ENCODE results near the gene LRRC8C.

GRCh38 chr1:89640440-89640839 is 7.5 kb downstream of the LRRC8C start:
- TF ChIP-seq, protein P1, sequence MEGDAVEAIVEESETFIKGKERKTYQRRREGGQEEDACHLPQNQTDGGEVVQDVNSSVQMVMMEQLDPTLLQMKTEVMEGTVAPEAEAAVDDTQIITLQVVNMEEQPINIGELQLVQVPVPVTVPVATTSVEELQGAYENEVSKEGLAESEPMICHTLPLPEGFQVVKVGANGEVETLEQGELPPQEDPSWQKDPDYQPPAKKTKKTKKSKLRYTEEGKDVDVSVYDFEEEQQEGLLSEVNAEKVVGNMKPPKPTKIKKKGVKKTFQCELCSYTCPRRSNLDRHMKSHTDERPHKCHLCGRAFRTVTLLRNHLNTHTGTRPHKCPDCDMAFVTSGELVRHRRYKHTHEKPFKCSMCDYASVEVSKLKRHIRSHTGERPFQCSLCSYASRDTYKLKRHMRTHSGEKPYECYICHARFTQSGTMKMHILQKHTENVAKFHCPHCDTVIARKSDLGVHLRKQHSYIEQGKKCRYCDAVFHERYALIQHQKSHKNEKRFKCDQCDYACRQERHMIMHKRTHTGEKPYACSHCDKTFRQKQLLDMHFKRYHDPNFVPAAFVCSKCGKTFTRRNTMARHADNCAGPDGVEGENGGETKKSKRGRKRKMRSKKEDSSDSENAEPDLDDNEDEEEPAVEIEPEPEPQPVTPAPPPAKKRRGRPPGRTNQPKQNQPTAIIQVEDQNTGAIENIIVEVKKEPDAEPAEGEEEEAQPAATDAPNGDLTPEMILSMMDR (IDR thresholded peaks at IDR 0.05), result no peak
- TF ChIP-seq ZFX (IDR thresholded peaks at IDR 0.05; ENCODE audit: borderline replicate concordance), result no peak
